Neuronal stem cell (in vitro differentiated cells): ENCODE results near the gene FRY.

Experiments used
- DNase-seq: peaks from one replicate; pipeline ENCODE4 v3.0.0-alpha.2; 2013; ENCODE audit warnings: low spot score
- H2AFZ ChIP-seq: one replicate; pipeline ENCODE4 v1.6.1; 2013; ENCODE audit warnings: mild to moderate bottlenecking, low read length, inconsistent platforms
- H2AK5ac ChIP-seq: 2 replicates; pipeline ENCODE4 v1.6.1; 2013; ENCODE audit warnings: low read depth, mild to moderate bottlenecking, inconsistent platforms, low read length, moderate library complexity, mixed read lengths
- H2BK120ac ChIP-seq: 2 replicates; pipeline ENCODE4 v1.6.1; 2013; ENCODE audit warnings: low read depth, mild to moderate bottlenecking, inconsistent platforms, low read length, moderate library complexity, mixed read lengths
- H2BK12ac ChIP-seq: one replicate; pipeline ENCODE4 v1.6.1; 2013; ENCODE audit warnings: low read length, inconsistent platforms
- H2BK15ac ChIP-seq: 2 replicates; pipeline ENCODE4 v1.6.1; 2013; ENCODE audit warnings: mild to moderate bottlenecking, low read length, inconsistent platforms, mixed read lengths
- H2BK5ac ChIP-seq: one replicate; pipeline ENCODE4 v1.6.1; 2013; ENCODE audit warnings: inconsistent platforms, mild to moderate bottlenecking, low read length, moderate library complexity
- H3K14ac ChIP-seq: one replicate; pipeline ENCODE4 v1.6.1; 2013; ENCODE audit warnings: low read length, inconsistent platforms
- H3K18ac ChIP-seq: 2 replicates; pipeline ENCODE4 v1.6.1; 2013; ENCODE audit warnings: low read length, inconsistent platforms
- H3K23ac ChIP-seq: 2 replicates; pipeline ENCODE4 v1.6.1; 2013; ENCODE audit warnings: low read depth, mild to moderate bottlenecking, mixed read lengths, low read length, inconsistent platforms; ENCODE audit not compliant: poor library complexity
- H3K27ac ChIP-seq: replicated peaks from 3 replicates; pipeline ENCODE4 v1.5.1; 2013; ENCODE audit warnings: low read length, inconsistent platforms
- H3K27me3 ChIP-seq, 3 experiments: 2 replicates each; pipeline ENCODE4 v1.6.1; 2013; ENCODE audit warnings: low read length in 3 of 3, mild to moderate bottlenecking in 2 of 3, inconsistent platforms in 1 of 3, low read depth in 1 of 3, mixed read lengths in 1 of 3, moderate library complexity in 1 of 3; ENCODE audit not compliant: control insufficient read depth in 3 of 3, insufficient read depth in 3 of 3
- H3K36me3 ChIP-seq, 2 donors: replicated peaks in 1 of 2; 2 replicates each; pipeline ENCODE4 v1.6.1; 2013; ENCODE audit warnings: low read length in 2 of 2; ENCODE audit not compliant: control insufficient read depth in 2 of 2, insufficient read depth in 2 of 2
- H3K4ac ChIP-seq: 2 replicates; pipeline ENCODE4 v1.6.1; 2013; ENCODE audit warnings: inconsistent platforms, mild to moderate bottlenecking, low read length, moderate library complexity
- H3K4me1 ChIP-seq, 2 donors: 1 replicate in 1 of 2; 2 replicates in 1 of 2; pipeline ENCODE4 v1.6.1; 2013; ENCODE audit warnings: low read length in 2 of 2, low read depth in 1 of 2; ENCODE audit not compliant: control insufficient read depth in 2 of 2, insufficient read depth in 1 of 2
- H3K4me2 ChIP-seq: one replicate; pipeline ENCODE4 v1.6.1; 2013; ENCODE audit warnings: mild to moderate bottlenecking, low read length, inconsistent platforms; ENCODE audit not compliant: insufficient read depth, poor library complexity, severe bottlenecking
- H3K4me3 ChIP-seq, 2 donors: 2 replicates each; pipeline ENCODE4 v1.5.1; 2013; ENCODE audit warnings: low read length in 2 of 2, mild to moderate bottlenecking in 2 of 2, inconsistent platforms in 1 of 2, moderate library complexity in 1 of 2
- H3K79me1 ChIP-seq: one replicate; pipeline ENCODE4 v1.6.1; 2013; ENCODE audit warnings: low read depth, mild to moderate bottlenecking, inconsistent platforms, low read length, moderate library complexity
- H3K9ac ChIP-seq: one replicate; pipeline ENCODE4 v1.6.1; 2013; ENCODE audit warnings: mild to moderate bottlenecking, low read depth, low read length, inconsistent platforms; ENCODE audit not compliant: poor library complexity
- H3K9me3 ChIP-seq, 2 donors: replicated peaks in 1 of 2; 2 replicates each; pipeline versions ENCODE3 to v1.6.1; 2013; ENCODE audit warnings: low read length in 2 of 2, mild to moderate bottlenecking in 2 of 2, inconsistent platforms in 1 of 2, low read depth in 1 of 2, mixed read lengths in 1 of 2, moderate library complexity in 1 of 2; ENCODE audit not compliant: control insufficient read depth in 2 of 2, insufficient read depth in 1 of 2
- H4K8ac ChIP-seq: one replicate; pipeline ENCODE4 v1.6.1; 2013; ENCODE audit warnings: low read depth, mild to moderate bottlenecking, inconsistent platforms, low read length, moderate library complexity
- H4K91ac ChIP-seq: one replicate; pipeline ENCODE4 v1.6.1; 2013; ENCODE audit warnings: low read length, low read depth, mild to moderate bottlenecking, inconsistent platforms; ENCODE audit not compliant: poor library complexity
- WGBS, 2 donors: extraction: QIAGEN DNeasy Blood & Tissue Kit; methylation state at CpG; one replicate each; pipeline ENCODE4 v1.1.7; 2013; ENCODE audit warnings: missing lambda C conversion rate in 2 of 2, mixed read lengths in 1 of 2; ENCODE audit not compliant: insufficient read length in 2 of 2, insufficient replicate concordance in 1 of 2; ENCODE audit errors: extremely low coverage in 2 of 2; 5-methylcytosine and 5-hydroxymethylcytosine counted together

Gene FRY

GRCh38 chr13:32113532-32113931 lies 82.0 kb downstream of the FRY start:
- Histone ChIP-seq H2BK15ac (no peak overlapping the region), H2BK5ac (no peak overlapping the region), H3K27ac (no peak overlapping the region), H3K4ac (no peak overlapping the region), H3K4me3 (no peak overlapping the region), H3K79me1 (no peaks in the 10 kb centered on the region), H2BK12ac (no peak overlapping the region), H2AFZ (no peak overlapping the region), H4K91ac (no peak overlapping the region), H2BK120ac (no peak overlapping the region), H3K9me3 (no peaks in the 10 kb centered on the region), H3K14ac (no peak overlapping the region), H3K4me1 (peaks cover 0 to 2% of the 10 kb centered on the region in 2 donors), H3K27me3 (no peaks in the 10 kb centered on the region), H3K23ac (no peak overlapping the region), H3K9ac (no peak overlapping the region), H3K18ac (no peak overlapping the region), H3K36me3 (no peaks in the 10 kb centered on the region), H4K8ac (no peak overlapping the region), H2AK5ac (no peak overlapping the region), H3K4me2 (no peak overlapping the region)
- no CpG with 5 or more reads among the region's 1 CpG for WGBS, 2 donors
- DNase-seq = no peak

- Histone ChIP-seq H3K4ac (no peak overlapping the region), H3K4me3 (no peak overlapping the region), H2AFZ (no peak overlapping the region), H3K9me3 (no peaks in the 10 kb centered on the region), H2BK12ac (no peak overlapping the region), H2BK5ac (no peak overlapping the region), H2AK5ac (no peak overlapping the region), H3K18ac (no peak overlapping the region), H3K4me1 (peaks cover 0 to 2% of the 10 kb centered on the region in 2 donors), H3K36me3 (no peaks in the 10 kb centered on the region), H4K8ac (no peak overlapping the region), H3K27me3 (no peaks in the 10 kb centered on the region), H4K91ac (no peak overlapping the region), H3K79me1 (no peaks in the 10 kb centered on the region), H3K23ac (no peak overlapping the region), H3K27ac (no peak overlapping the region), H3K14ac (no peak overlapping the region), H2BK120ac (no peak overlapping the region), H2BK15ac (no peak overlapping the region), H3K9ac (no peak overlapping the region), H3K4me2 (no peak overlapping the region)
- WGBS, 2 donors = no CpG with 5 or more reads among the region's 5 CpGs
- no peak for DNase-seq
Observed at GRCh38 chr13:32114284-32114950, 82.8 kb downstream of the FRY start.

GRCh38 chr13:32115066-32115465 lies 83.5 kb downstream of the FRY start:
- Histone ChIP-seq H3K36me3 (no peaks in the 10 kb centered on the region), H3K4me2 (no peak overlapping the region), H4K91ac (no peak overlapping the region), H3K18ac (no peak overlapping the region), H3K23ac (no peak overlapping the region), H2BK15ac (no peak overlapping the region), H2AK5ac (no peak overlapping the region), H2BK5ac (no peak overlapping the region), H3K27me3 (no peaks in the 10 kb centered on the region), H3K4ac (no peak overlapping the region), H2BK120ac (no peak overlapping the region), H4K8ac (no peak overlapping the region), H2BK12ac (no peak overlapping the region), H3K27ac (no peak overlapping the region), H2AFZ (peak overlapping the region; percentile 45), H3K4me1 (peaks cover 0 to 2% of the 10 kb centered on the region in 2 donors), H3K9me3 (no peaks in the 10 kb centered on the region), H3K79me1 (no peaks in the 10 kb centered on the region), H3K4me3 (no peak overlapping the region), H3K9ac (no peak overlapping the region), H3K14ac (no peak overlapping the region)
- WGBS, 2 donors = no CpG with 5 or more reads among the region's 2 CpGs
- no peak for DNase-seq

GRCh38 chr13:32116210-32116609 lies 84.6 kb downstream of the FRY start:
- DNase-seq = no peak
- Histone ChIP-seq H4K91ac (no peak overlapping the region), H3K18ac (no peak overlapping the region), H3K36me3 (no peaks in the 10 kb centered on the region), H3K4me3 (no peak overlapping the region), H3K9ac (no peak overlapping the region), H3K14ac (no peak overlapping the region), H3K4ac (no peak overlapping the region), H3K4me2 (no peak overlapping the region), H3K27ac (no peak overlapping the region), H2BK12ac (no peak overlapping the region), H3K9me3 (no peaks in the 10 kb centered on the region), H2BK5ac (no peak overlapping the region), H3K79me1 (no peaks in the 10 kb centered on the region), H2AFZ (no peak overlapping the region), H4K8ac (no peak overlapping the region), H3K27me3 (no peaks in the 10 kb centered on the region), H2BK120ac (no peak overlapping the region), H3K23ac (no peak overlapping the region), H2AK5ac (no peak overlapping the region), H2BK15ac (no peak overlapping the region), H3K4me1 (peaks cover 0 to 2% of the 10 kb centered on the region in 2 donors)
- no CpG with 5 or more reads among the region's 5 CpGs for WGBS, 2 donors
